HEK293T (cell line): Measurements from ENCODE around the gene HRC.

Source experiments
- ARNT ChIP-seq: fragments of 450-650 bp; IDR thresholded peaks from 2 replicates; pipeline ENCODE4 v1.6.1; 2017; ENCODE audit warnings: mild to moderate bottlenecking
- BHLHE40 ChIP-seq: fragments of 450-650 bp; IDR thresholded peaks from 2 replicates; pipeline ENCODE4 v1.6.1; 2016; ENCODE audit warnings: mild to moderate bottlenecking, moderate library complexity, borderline replicate concordance
- ELF4 ChIP-seq: fragments of 450-650 bp; IDR thresholded peaks from 2 replicates; pipeline ENCODE4 v1.6.1; 2017; ENCODE audit warnings: antibody characterized with exemption
- FOXA1 ChIP-seq: fragments of 450-650 bp; IDR thresholded peaks from 2 replicates; pipeline ENCODE4 v1.6.1; 2016; ENCODE audit warnings: mild to moderate bottlenecking
- FOXM1 ChIP-seq: fragments of 450-650 bp; IDR thresholded peaks from 2 replicates; pipeline ENCODE4 v1.6.1; 2017; ENCODE audit warnings: mild to moderate bottlenecking, borderline replicate concordance
- HDGF ChIP-seq: fragments of 450-650 bp; IDR thresholded peaks from 2 replicates; pipeline ENCODE4 v1.6.1; 2017; ENCODE audit warnings: antibody characterized with exemption, borderline replicate concordance
- L3MBTL2 ChIP-seq: fragments of 450-650 bp; conservative IDR thresholded peaks from 2 replicates; pipeline ENCODE4 v1.6.1; 2016; ENCODE audit warnings: mild to moderate bottlenecking
- LEF1 ChIP-seq: fragments of 450-650 bp; IDR thresholded peaks from 2 replicates; pipeline ENCODE4 v1.6.1; 2017; ENCODE audit warnings: mild to moderate bottlenecking, borderline replicate concordance
- NFRKB ChIP-seq: fragments of 450-650 bp; IDR thresholded peaks from 2 replicates; pipeline ENCODE4 v1.6.1; 2016; ENCODE audit warnings: mild to moderate bottlenecking, moderate library complexity
- PKNOX1 ChIP-seq: fragments of 450-650 bp; IDR thresholded peaks from 2 replicates; pipeline ENCODE4 v1.6.1; 2016
- SP1 ChIP-seq: fragments of 450-650 bp; IDR thresholded peaks from 2 replicates; pipeline ENCODE4 v1.6.1; 2017
- SUZ12 ChIP-seq: fragments of 450-650 bp; IDR thresholded peaks from 2 replicates; pipeline ENCODE4 v1.6.1; 2016; ENCODE audit warnings: mild to moderate bottlenecking

GRCh38 chr19:49104229-49104864 is 50.8 kb downstream of the HRC start:
- TF ChIP-seq SUZ12 (no peak), L3MBTL2 (no peak), HDGF (no peak), FOXM1 (no peak), SP1 (no peak), ELF4 (no peak), FOXA1 (no peak), NFRKB (no peak), LEF1 (no peak), BHLHE40 (no peak), PKNOX1 (no peak), ARNT (no peak)
